Measurements from ENCODE around the gene BTBD2. TPM values are rescaled to one million over a fixed set of nuclear protein-coding genes. Genes with fewer than 3 reads are reported as not detected.

Gene BTBD2
- total and polyA plus RNA-seq, 4 donors: 45.6 to 183 (median 111) TPM

- 82% methylated on average over 25 of the region's 42 CpGs for WGBS (ENCODE audit: insufficient coverage)
- DNase-seq (ENCODE audit: low read depth in 4 of 6, low spot score in 6 of 6): no peak
- Histone ChIP-seq H3K4me1 (ENCODE audit: control insufficient read depth, insufficient read depth, low read length) (no peaks in the 10 kb centered on the region), H3K27ac (ENCODE audit: low read depth, low read length) (no peak overlapping the region), H3K27me3 (ENCODE audit: control insufficient read depth, insufficient read depth, low read length) (no peaks in the 10 kb centered on the region), H3K36me3 (ENCODE audit: control insufficient read depth, insufficient read depth, low read length) (peaks cover 97% of the 10 kb centered on the region), H3K9me3 (ENCODE audit: control insufficient read depth, insufficient read depth, low read length) (no peaks in the 10 kb centered on the region), H3K4me3 (ENCODE audit: low read depth, low read length) (no peak overlapping the region)
These were observed 28.0 kb downstream of the BTBD2 start for GRCh38 chr19:1987197-1988187.

- Histone ChIP-seq H3K4me3 (ENCODE audit: low read depth, low read length) (no peak overlapping the region), H3K27me3 (ENCODE audit: control insufficient read depth, insufficient read depth, low read length) (no peaks in the 10 kb centered on the region), H3K27ac (ENCODE audit: low read depth, low read length) (no peak overlapping the region), H3K36me3 (ENCODE audit: control insufficient read depth, insufficient read depth, low read length) (peaks cover 98% of the 10 kb centered on the region), H3K9me3 (ENCODE audit: control insufficient read depth, insufficient read depth, low read length) (no peaks in the 10 kb centered on the region), H3K4me1 (ENCODE audit: control insufficient read depth, insufficient read depth, low read length) (no peaks in the 10 kb centered on the region)
- 92% methylated on average over 40 of the region's 42 CpGs for WGBS (ENCODE audit: insufficient coverage)
- no peak for DNase-seq (ENCODE audit: low read depth in 4 of 6, low spot score in 6 of 6)
These were observed 29.0 kb downstream of the BTBD2 start for GRCh38 chr19:1986357-1987162.

- Histone ChIP-seq H3K27ac (ENCODE audit: low read depth, low read length) (no peak overlapping the region), H3K4me3 (ENCODE audit: low read depth, low read length) (no peak overlapping the region), H3K36me3 (ENCODE audit: control insufficient read depth, insufficient read depth, low read length) (peaks cover 98% of the 10 kb centered on the region), H3K9me3 (ENCODE audit: control insufficient read depth, insufficient read depth, low read length) (no peaks in the 10 kb centered on the region), H3K4me1 (ENCODE audit: control insufficient read depth, insufficient read depth, low read length) (no peaks in the 10 kb centered on the region), H3K27me3 (ENCODE audit: control insufficient read depth, insufficient read depth, low read length) (no peaks in the 10 kb centered on the region)
- no peak for DNase-seq (ENCODE audit: low read depth in 4 of 6, low spot score in 6 of 6)
- 85% methylated on average over 44 of the region's 44 CpGs for WGBS (ENCODE audit: insufficient coverage)
These were observed 29.7 kb downstream of the BTBD2 start for GRCh38 chr19:1985588-1986356.

- Histone ChIP-seq H3K4me3 (ENCODE audit: low read depth, low read length) (no peak overlapping the region), H3K4me1 (ENCODE audit: control insufficient read depth, insufficient read depth, low read length) (no peaks in the 10 kb centered on the region), H3K9me3 (ENCODE audit: control insufficient read depth, insufficient read depth, low read length) (no peaks in the 10 kb centered on the region), H3K27me3 (ENCODE audit: control insufficient read depth, insufficient read depth, low read length) (no peaks in the 10 kb centered on the region), H3K27ac (ENCODE audit: low read depth, low read length) (no peak overlapping the region), H3K36me3 (ENCODE audit: control insufficient read depth, insufficient read depth, low read length) (peaks cover 98% of the 10 kb centered on the region)
- 83% methylated on average over 6 of the region's 10 CpGs for WGBS (ENCODE audit: insufficient coverage)
- DNase-seq (ENCODE audit: low read depth in 4 of 6, low spot score in 6 of 6): no peak
These were observed 31.2 kb downstream of the BTBD2 start for GRCh38 chr19:1984357-1984756.

- H3K27ac ChIP-seq (ENCODE audit: low read depth, low read length): peak overlapping the region; percentile 57
- H3K36me3 ChIP-seq (ENCODE audit: control insufficient read depth, insufficient read depth, low read length): peaks cover 97% of the 10 kb centered on the region
- no peaks in the 10 kb centered on the region for H3K4me1 ChIP-seq (ENCODE audit: control insufficient read depth, insufficient read depth, low read length)
- WGBS (ENCODE audit: insufficient coverage): 90% methylated on average over 12 of the region's 20 CpGs
- no peak overlapping the region for H3K4me3 ChIP-seq (ENCODE audit: low read depth, low read length)
- no peaks in the 10 kb centered on the region for H3K9me3 ChIP-seq (ENCODE audit: control insufficient read depth, insufficient read depth, low read length)
- no peaks in the 10 kb centered on the region for H3K27me3 ChIP-seq (ENCODE audit: control insufficient read depth, insufficient read depth, low read length)
- DNase-seq (ENCODE audit: low read depth in 4 of 6, low spot score in 6 of 6): no peak
These were observed 34.3 kb downstream of the BTBD2 start for GRCh38 chr19:1981253-1981652.

- 89% methylated on average over 31 of the region's 31 CpGs for WGBS (ENCODE audit: insufficient coverage)
- no peaks in the 10 kb centered on the region for H3K27me3 ChIP-seq (ENCODE audit: control insufficient read depth, insufficient read depth, low read length)
- no peaks in the 10 kb centered on the region for H3K4me1 ChIP-seq (ENCODE audit: control insufficient read depth, insufficient read depth, low read length)
- DNase-seq (ENCODE audit: low read depth in 4 of 6, low spot score in 6 of 6): no peak
- H3K9me3 ChIP-seq (ENCODE audit: control insufficient read depth, insufficient read depth, low read length): no peaks in the 10 kb centered on the region
- H3K36me3 ChIP-seq (ENCODE audit: control insufficient read depth, insufficient read depth, low read length): peaks cover 97% of the 10 kb centered on the region
- H3K27ac ChIP-seq (ENCODE audit: low read depth, low read length): peak overlapping the region; percentile 57
- H3K4me3 ChIP-seq (ENCODE audit: low read depth, low read length): no peak overlapping the region
These were observed 34.7 kb downstream of the BTBD2 start for GRCh38 chr19:1980809-1981181.

GRCh38 chr19:1980091-1980808 lies 35.3 kb downstream of the BTBD2 start:
- Histone ChIP-seq H3K27ac (ENCODE audit: low read depth, low read length) (peak overlapping the region; percentile 57), H3K4me3 (ENCODE audit: low read depth, low read length) (no peak overlapping the region), H3K27me3 (ENCODE audit: control insufficient read depth, insufficient read depth, low read length) (no peaks in the 10 kb centered on the region), H3K4me1 (ENCODE audit: control insufficient read depth, insufficient read depth, low read length) (peaks cover under 1% of the 10 kb centered on the region), H3K9me3 (ENCODE audit: control insufficient read depth, insufficient read depth, low read length) (no peaks in the 10 kb centered on the region), H3K36me3 (ENCODE audit: control insufficient read depth, insufficient read depth, low read length) (peaks cover 96% of the 10 kb centered on the region)
- DNase-seq (ENCODE audit: low read depth in 4 of 6, low spot score in 6 of 6): no peak
- WGBS (ENCODE audit: insufficient coverage): 84% methylated on average over 29 of the region's 35 CpGs

- Histone ChIP-seq H3K4me1 (ENCODE audit: control insufficient read depth, insufficient read depth, low read length) (peaks cover 5% of the 10 kb centered on the region), H3K36me3 (ENCODE audit: control insufficient read depth, insufficient read depth, low read length) (peaks cover 96% of the 10 kb centered on the region), H3K27me3 (ENCODE audit: control insufficient read depth, insufficient read depth, low read length) (no peaks in the 10 kb centered on the region), H3K9me3 (ENCODE audit: control insufficient read depth, insufficient read depth, low read length) (no peaks in the 10 kb centered on the region), H3K4me3 (ENCODE audit: low read depth, low read length) (no peak overlapping the region), H3K27ac (ENCODE audit: low read depth, low read length) (no peak overlapping the region)
- DNase-seq (ENCODE audit: low read depth in 4 of 6, low spot score in 6 of 6): no peak
- 92% methylated on average over 12 of the region's 28 CpGs for WGBS (ENCODE audit: insufficient coverage)
These were observed 35.9 kb downstream of the BTBD2 start for GRCh38 chr19:1979642-1980041.

GRCh38 chr19:1979017-1979416 lies 36.5 kb downstream of the BTBD2 start:
- no peaks in the 10 kb centered on the region for H3K9me3 ChIP-seq (ENCODE audit: control insufficient read depth, insufficient read depth, low read length)
- peaks cover 96% of the 10 kb centered on the region for H3K36me3 ChIP-seq (ENCODE audit: control insufficient read depth, insufficient read depth, low read length)
- no peak for DNase-seq (ENCODE audit: low read depth in 4 of 6, low spot score in 6 of 6)
- H3K4me3 ChIP-seq (ENCODE audit: low read depth, low read length): no peak overlapping the region
- 97% methylated on average over 27 of the region's 43 CpGs for WGBS (ENCODE audit: insufficient coverage)
- H3K27me3 ChIP-seq (ENCODE audit: control insufficient read depth, insufficient read depth, low read length): no peaks in the 10 kb centered on the region
- H3K4me1 ChIP-seq (ENCODE audit: control insufficient read depth, insufficient read depth, low read length): peaks cover 6% of the 10 kb centered on the region
- H3K27ac ChIP-seq (ENCODE audit: low read depth, low read length): no peak overlapping the region
